ENCODE data around the gene OPN4.

The OPN4 gene

GRCh38 chr10:86699125-86699524 is 44.8 kb downstream of the OPN4 start:
- Histone ChIP-seq H3K9ac (no peak overlapping the region), H3K36me3 (no peaks in the 10 kb centered on the region), H3K4me2 (no peak overlapping the region), H3K9me3 (replicated peaks in 1 of 11) (no peaks in the 10 kb centered on the region), H3K27me3 (no peaks in the 10 kb centered on the region), H3K4me1 (0 out of 20 replicates have a peak, but pooled peaks cover 0 to 4% (median 0%) of the 10 kb centered on the region in 10 experiments), H3K4me3 (no peak overlapping the region), H3K27ac (no peak overlapping the region), H4K20me1 (no peaks in the 10 kb centered on the region)
- peak in 2 of 11 experiments; percentile 61 to 70; a peak in 3 of 22 replicates for TF ChIP-seq Cebpa-rat (IDR thresholded peaks at IDR 0.05)

DNA sequence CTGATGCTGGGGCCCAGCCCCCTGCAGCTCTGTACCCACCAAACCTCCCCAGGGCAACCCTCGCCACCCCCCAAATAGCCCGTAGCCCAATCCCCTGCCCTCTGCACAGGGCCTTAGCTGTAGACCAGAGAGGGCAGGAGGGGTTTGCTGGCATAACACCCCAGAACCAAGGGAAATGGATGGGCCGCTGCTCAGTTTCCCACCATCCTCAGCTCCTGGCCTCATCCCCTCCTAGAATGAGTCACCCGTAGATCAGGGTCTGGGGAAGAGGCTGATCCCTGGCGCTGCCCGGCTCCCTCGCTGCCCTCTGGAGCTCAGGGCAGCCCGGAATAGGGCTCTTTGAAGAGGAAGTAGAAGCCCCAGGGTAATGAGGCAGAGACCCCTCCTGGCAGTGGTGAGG is 45.2 kb downstream of the OPN4 start:
- no peaks in the 10 kb centered on the region for H3K36me3 ChIP-seq
- no peaks in the 10 kb centered on the region for H4K20me1 ChIP-seq
- H3K9ac ChIP-seq = no peak overlapping the region
- H3K4me1 ChIP-seq = 0 out of 20 replicates have a peak, but pooled peaks cover 0 to 4% (median 0%) of the 10 kb centered on the region in 10 experiments
- H3K27ac ChIP-seq = no peak overlapping the region
- TF ChIP-seq Cebpa-rat (IDR thresholded peaks at IDR 0.05) = no peak
- H3K4me3 ChIP-seq = no peak overlapping the region
- no peaks in the 10 kb centered on the region for H3K9me3 ChIP-seq (replicated peaks in 1 of 11)
- H3K27me3 ChIP-seq = no peaks in the 10 kb centered on the region
- no peak overlapping the region for H3K4me2 ChIP-seq

- no peak for TF ChIP-seq Cebpa-rat (IDR thresholded peaks at IDR 0.05)
- Histone ChIP-seq H4K20me1 (no peaks in the 10 kb centered on the region), H3K4me2 (no peak overlapping the region), H3K4me3 (no peak overlapping the region), H3K9ac (no peak overlapping the region), H3K27ac (no peak overlapping the region), H3K4me1 (peaks cover 0 to 7% (median 0%) of the 10 kb centered on the region in 10 experiments; a peak in 1 of 20 replicates), H3K9me3 (replicated peaks in 1 of 11) (no peaks in the 10 kb centered on the region), H3K27me3 (no peaks in the 10 kb centered on the region), H3K36me3 (no peaks in the 10 kb centered on the region)
Measured at GRCh38 chr10:86699991-86700840, 45.9 kb downstream of the OPN4 start.

DNA sequence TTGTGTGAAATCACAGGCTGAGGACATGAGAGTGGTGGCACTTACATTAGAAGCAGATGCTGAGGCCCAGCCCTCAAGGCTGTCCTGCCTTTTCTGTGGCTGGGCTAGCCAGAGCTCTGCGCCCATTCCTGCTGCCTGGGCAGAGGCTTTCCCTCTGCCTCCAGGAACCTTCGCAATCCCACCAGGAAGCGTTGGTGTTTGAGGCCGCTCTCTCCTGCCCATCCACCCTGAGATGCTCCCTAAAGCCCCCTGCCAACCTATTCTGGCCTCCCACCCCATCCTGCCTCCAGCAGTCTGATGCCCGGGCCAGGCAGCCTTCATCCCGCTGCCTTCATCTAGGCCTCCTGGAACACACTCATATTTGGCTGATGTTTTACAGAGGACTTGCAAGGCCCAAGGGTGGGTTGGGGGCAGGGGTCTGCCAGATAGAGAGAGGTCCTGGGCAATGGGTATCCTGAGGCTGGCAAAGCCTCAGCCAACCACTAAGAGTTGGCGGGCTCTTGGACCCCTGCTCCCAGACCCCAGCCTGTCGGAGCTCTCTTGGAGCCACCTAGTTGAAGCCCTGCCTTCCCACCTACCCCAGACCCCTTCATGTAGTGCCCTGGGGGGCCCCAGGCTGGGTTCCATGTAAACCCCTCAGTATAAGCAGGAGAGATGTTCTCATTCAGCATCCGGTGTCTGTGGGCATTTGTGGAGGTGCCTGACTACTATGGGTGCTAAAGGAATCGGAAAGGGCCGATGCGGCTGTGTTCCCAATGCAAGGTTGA is 46.7 kb downstream of the OPN4 start:
- Histone ChIP-seq H3K9ac (no peak overlapping the region), H3K4me2 (no peak overlapping the region), H3K27me3 (no peaks in the 10 kb centered on the region), H3K27ac (no peak overlapping the region), H3K36me3 (no peaks in the 10 kb centered on the region), H3K4me3 (no peak overlapping the region), H3K9me3 (replicated peaks in 1 of 11) (no peaks in the 10 kb centered on the region), H4K20me1 (no peaks in the 10 kb centered on the region), H3K4me1 (peaks cover 0 to 7% (median 0%) of the 10 kb centered on the region in 10 experiments; a peak in 1 of 20 replicates)
- no peak for TF ChIP-seq Cebpa-rat (IDR thresholded peaks at IDR 0.05)

- H4K20me1 ChIP-seq = no peaks in the 10 kb centered on the region
- H3K4me3 ChIP-seq = no peak overlapping the region
- no peak overlapping the region for H3K27ac ChIP-seq
- TF ChIP-seq Cebpa-rat (IDR thresholded peaks at IDR 0.05) = no peak
- no peaks in the 10 kb centered on the region for H3K9me3 ChIP-seq (replicated peaks in 1 of 11)
- no peak overlapping the region for H3K9ac ChIP-seq
- H3K27me3 ChIP-seq = no peaks in the 10 kb centered on the region
- H3K4me1 ChIP-seq = peaks cover 0 to 7% (median 0%) of the 10 kb centered on the region in 10 experiments; a peak in 1 of 20 replicates
- no peak overlapping the region for H3K4me2 ChIP-seq
- H3K36me3 ChIP-seq = no peaks in the 10 kb centered on the region
Measured at GRCh38 chr10:86703176-86703575, 48.8 kb downstream of the OPN4 start.

GRCh38 chr10:86705139-86705538 is 50.8 kb downstream of the OPN4 start:
- no peak for TF ChIP-seq Cebpa-rat (IDR thresholded peaks at IDR 0.05)
- H4K20me1 ChIP-seq = no peaks in the 10 kb centered on the region
- H3K4me1 ChIP-seq = peaks cover 0 to 7% (median 0%) of the 10 kb centered on the region in 10 experiments; a peak in 2 of 20 replicates
- H3K27ac ChIP-seq = no peak overlapping the region
- H3K4me2 ChIP-seq = no peak overlapping the region
- H3K4me3 ChIP-seq = no peak overlapping the region
- no peak overlapping the region for H3K9ac ChIP-seq
- H3K27me3 ChIP-seq = no peaks in the 10 kb centered on the region
- no peaks in the 10 kb centered on the region for H3K9me3 ChIP-seq (replicated peaks in 1 of 11)
- H3K36me3 ChIP-seq = no peaks in the 10 kb centered on the region

- no peak for TF ChIP-seq Cebpa-rat (IDR thresholded peaks at IDR 0.05)
- peaks cover 4 to 12% (median 6%) of the 10 kb centered on the region in 10 experiments; a peak in 16 of 20 replicates for H3K4me1 ChIP-seq
- no peak overlapping the region for H3K4me2 ChIP-seq
- H3K4me3 ChIP-seq = no peak overlapping the region
- H4K20me1 ChIP-seq = no peaks in the 10 kb centered on the region
- H3K36me3 ChIP-seq = no peaks in the 10 kb centered on the region
- no peaks in the 10 kb centered on the region for H3K9me3 ChIP-seq (replicated peaks in 1 of 11)
- no peaks in the 10 kb centered on the region for H3K27me3 ChIP-seq
- H3K27ac ChIP-seq = no peak overlapping the region
- no peak overlapping the region for H3K9ac ChIP-seq
Measured at GRCh38 chr10:86705905-86706304, 51.6 kb downstream of the OPN4 start.

DNA sequence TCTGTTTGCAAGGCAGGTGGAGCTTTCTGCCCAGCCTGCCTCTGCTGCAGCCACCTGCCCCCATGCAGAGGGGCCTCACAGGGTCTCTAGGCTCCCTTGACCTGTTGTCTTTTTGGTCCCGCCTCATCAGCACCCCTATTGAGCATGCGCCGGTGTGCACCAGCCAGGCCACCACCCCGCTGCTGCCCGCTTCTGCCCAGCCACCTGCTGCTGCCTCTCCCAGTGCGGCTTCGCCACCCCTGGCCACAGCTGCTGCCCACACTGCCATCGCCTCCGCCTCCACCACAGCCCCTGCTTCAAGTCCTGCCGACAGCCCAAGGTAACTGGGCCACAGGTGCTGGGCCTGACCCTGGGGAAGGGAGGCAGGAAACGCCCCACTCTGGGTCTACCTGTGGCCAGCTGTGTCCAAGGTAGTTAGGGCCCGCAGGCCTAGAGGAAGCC is 52.1 kb downstream of the OPN4 start:
- Histone ChIP-seq H3K4me1 (peaks cover 5 to 13% (median 7%) of the 10 kb centered on the region in 10 experiments; a peak in 16 of 20 replicates), H3K4me3 (no peak overlapping the region), H3K27ac (no peak overlapping the region), H3K36me3 (no peaks in the 10 kb centered on the region), H3K4me2 (no peak overlapping the region), H3K9me3 (replicated peaks in 1 of 11) (no peaks in the 10 kb centered on the region), H3K9ac (no peak overlapping the region), H3K27me3 (peaks cover 0 to 1% (median 0%) of the 10 kb centered on the region in 11 experiments; a peak in 4 of 22 replicates), H4K20me1 (no peaks in the 10 kb centered on the region)
- no peak for TF ChIP-seq Cebpa-rat (IDR thresholded peaks at IDR 0.05)

DNA sequence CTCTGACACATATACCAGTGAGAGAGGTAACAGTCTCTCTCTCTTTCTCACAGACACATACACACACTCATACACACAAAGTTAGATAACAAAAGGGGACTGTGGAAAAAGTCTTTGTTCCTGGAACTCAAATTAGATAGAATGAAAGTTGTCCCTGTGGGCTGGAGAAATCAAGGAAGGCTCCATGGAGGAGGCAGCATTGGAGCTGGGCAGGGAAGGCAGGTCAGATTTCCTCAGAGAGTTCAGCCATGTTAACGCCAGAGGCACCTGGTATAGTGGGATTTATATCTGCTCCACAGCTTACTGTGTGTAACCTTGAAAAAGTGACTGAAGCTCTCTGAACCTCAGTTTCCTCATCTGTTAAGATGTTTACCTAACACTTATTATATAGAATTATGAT is 52.6 kb downstream of the OPN4 start:
- Histone ChIP-seq H3K4me1 (peaks cover 6 to 17% (median 9%) of the 10 kb centered on the region in 10 experiments; a peak in 18 of 20 replicates), H3K27me3 (peaks cover 0 to 7% (median 4%) of the 10 kb centered on the region in 11 experiments; a peak in 13 of 22 replicates), H4K20me1 (no peaks in the 10 kb centered on the region), H3K9ac (no peak overlapping the region), H3K9me3 (replicated peaks in 1 of 11) (no peaks in the 10 kb centered on the region), H3K4me3 (no peak overlapping the region), H3K4me2 (no peak overlapping the region), H3K36me3 (no peaks in the 10 kb centered on the region), H3K27ac (no peak overlapping the region)
- TF ChIP-seq Cebpa-rat (IDR thresholded peaks at IDR 0.05) = no peak

Measured in BLaER1 treated with 17β-estradiol and CSF1 and Interleukin-3, amounts not matched to agents 10 nM and 100 nM (cell line).